IPS DF 6.9 (cell line): Measurements from ENCODE around the gene CMTM4.
A peak's percentile ranks its signal among the peaks of the same experiment; 100 is the strongest.
"Not testable (repeated sequence)": the region's sequence is repeated elsewhere in the genome, so short reads cannot be mapped to it uniquely, and the experiment has no call there.

Experiments used
- DNase-seq: peaks from one replicate; pipeline ENCODE4 v3.0.0-alpha.2; 2013; ENCODE audit warnings: low read depth, low spot score
- H3K27ac ChIP-seq: one replicate; pipeline ENCODE4 v1.5.1; 2013; ENCODE audit warnings: low read length, control low read depth
- H3K27me3 ChIP-seq: 2 replicates; pipeline ENCODE4 v1.6.1; 2013; ENCODE audit warnings: mild to moderate bottlenecking, low read length; ENCODE audit not compliant: control insufficient read depth, insufficient read depth
- H3K36me3 ChIP-seq: 2 replicates; pipeline ENCODE4 v1.6.1; 2013; ENCODE audit warnings: low read length; ENCODE audit not compliant: control insufficient read depth, insufficient read depth
- H3K4me1 ChIP-seq: 2 replicates; pipeline ENCODE4 v1.6.1; 2013; ENCODE audit warnings: low read length; ENCODE audit not compliant: control insufficient read depth, insufficient read depth
- H3K4me3 ChIP-seq: 2 replicates; pipeline ENCODE4 v1.5.1; 2013; ENCODE audit warnings: mild to moderate bottlenecking, low read length
- H3K9me3 ChIP-seq: 2 replicates; pipeline ENCODE4 v1.6.1; 2013; ENCODE audit warnings: low read length, inconsistent platforms; ENCODE audit not compliant: control insufficient read depth, insufficient read depth
- WGBS: extraction: QIAGEN DNeasy Blood & Tissue Kit; methylation state at CpG from one replicate; pipeline ENCODE4 v1.1.7; 2013; ENCODE audit warnings: mixed read lengths, missing lambda C conversion rate; ENCODE audit not compliant: insufficient read length, insufficient coverage; 5-methylcytosine and 5-hydroxymethylcytosine counted together

Gene CMTM4

GRCh38 chr16:66616592-66616991, 80.0 kb downstream of the CMTM4 start:
- H3K4me1 ChIP-seq = peaks cover 7% of the 10 kb centered on the region
- H3K9me3 ChIP-seq = no peaks in the 10 kb centered on the region
- H3K27me3 ChIP-seq = no peaks in the 10 kb centered on the region
- H3K4me3 ChIP-seq = no peak overlapping the region
- no peak overlapping the region for H3K27ac ChIP-seq
- WGBS = no CpG with 5 or more reads among the region's 9 CpGs
- 0 out of 2 replicates have a peak, but pooled peaks cover 5% of the 10 kb centered on the region for H3K36me3 ChIP-seq
- DNase-seq = no peak

GRCh38 chr16:66616169-66616568, 80.4 kb downstream of the CMTM4 start:
- H3K36me3 ChIP-seq = 0 out of 2 replicates have a peak, but pooled peaks cover 7% of the 10 kb centered on the region
- no peak overlapping the region for H3K4me3 ChIP-seq
- no peak overlapping the region for H3K27ac ChIP-seq
- no peak for DNase-seq
- H3K4me1 ChIP-seq = peaks cover 7% of the 10 kb centered on the region
- no peaks in the 10 kb centered on the region for H3K9me3 ChIP-seq
- no CpG with 5 or more reads among the region's 4 CpGs for WGBS
- H3K27me3 ChIP-seq = no peaks in the 10 kb centered on the region

- Histone ChIP-seq H3K36me3 (peaks cover 17% of the 10 kb centered on the region; the same call in 1 of the 2 replicates), H3K9me3 (no peaks in the 10 kb centered on the region), H3K4me3 (no peak overlapping the region), H3K27me3 (no peaks in the 10 kb centered on the region), H3K4me1 (peaks cover 7% of the 10 kb centered on the region), H3K27ac (no peak overlapping the region)
- no peak for DNase-seq
- WGBS = no CpG with 5 or more reads among the region's 12 CpGs
These were observed 82.3 kb downstream of the CMTM4 start for GRCh38 chr16:66614161-66614802.

- H3K36me3 ChIP-seq = peaks cover 20% of the 10 kb centered on the region; the same call in 1 of the 2 replicates
- H3K9me3 ChIP-seq = no peaks in the 10 kb centered on the region
- no peak overlapping the region for H3K4me3 ChIP-seq
- no peak for DNase-seq
- H3K27me3 ChIP-seq = no peaks in the 10 kb centered on the region
- peaks cover 6% of the 10 kb centered on the region for H3K4me1 ChIP-seq
- H3K27ac ChIP-seq = no peak overlapping the region
- no CpG with 5 or more reads among the region's 14 CpGs for WGBS
These were observed 84.1 kb downstream of the CMTM4 start for GRCh38 chr16:66612422-66612821.

- H3K4me3 ChIP-seq, H3K27ac ChIP-seq, H3K9me3 ChIP-seq, H3K4me1 ChIP-seq, DNase-seq, H3K27me3 ChIP-seq: not testable (repeated sequence)
- no CpG with 5 or more reads among the region's 8 CpGs for WGBS
- peaks cover 20% of the 10 kb centered on the region; the same call in 1 of the 2 replicates for H3K36me3 ChIP-seq
These were observed 84.6 kb downstream of the CMTM4 start for GRCh38 chr16:66611911-66612310.

GRCh38 chr16:66610111-66610820, 86.3 kb downstream of the CMTM4 start:
- no peaks in the 10 kb centered on the region for H3K9me3 ChIP-seq
- peaks cover 20% of the 10 kb centered on the region; the same call in 1 of the 2 replicates for H3K36me3 ChIP-seq
- H3K27ac ChIP-seq = no peak overlapping the region
- DNase-seq = no peak
- WGBS = no CpG with 5 or more reads among the region's 14 CpGs
- no peaks in the 10 kb centered on the region for H3K27me3 ChIP-seq
- peaks cover 6% of the 10 kb centered on the region for H3K4me1 ChIP-seq
- H3K4me3 ChIP-seq = no peak overlapping the region

- Histone ChIP-seq H3K36me3 (peaks cover 20% of the 10 kb centered on the region; the same call in 1 of the 2 replicates), H3K9me3 (no peaks in the 10 kb centered on the region), H3K4me3 (no peak overlapping the region), H3K27me3 (no peaks in the 10 kb centered on the region), H3K4me1 (peaks cover 6% of the 10 kb centered on the region), H3K27ac (no peak overlapping the region)
- no peak for DNase-seq
- no CpG with 5 or more reads among the region's 12 CpGs for WGBS
These were observed 87.4 kb downstream of the CMTM4 start for GRCh38 chr16:66609139-66609510.

- Histone ChIP-seq H3K4me1 (peaks cover 6% of the 10 kb centered on the region), H3K4me3 (no peak overlapping the region), H3K36me3 (peaks cover 20% of the 10 kb centered on the region; the same call in 1 of the 2 replicates), H3K9me3 (no peaks in the 10 kb centered on the region), H3K27me3 (no peaks in the 10 kb centered on the region), H3K27ac (no peak overlapping the region)
- no CpG with 5 or more reads among the region's 17 CpGs for WGBS
- peak; percentile 85 for DNase-seq
These were observed 88.1 kb downstream of the CMTM4 start for GRCh38 chr16:66608241-66609138.

- no CpG with 5 or more reads among the region's 10 CpGs for WGBS
- no peak for DNase-seq
These were observed 90.4 kb downstream of the CMTM4 start for GRCh38 chr16:66605979-66606751.

More at GRCh38 chr16:66605979-66606751, 90.4 kb downstream of the CMTM4 start:
- Histone ChIP-seq H3K9me3 (no peaks in the 10 kb centered on the region), H3K36me3 (peaks cover 13% of the 10 kb centered on the region; the same call in 1 of the 2 replicates), H3K4me3 (peak overlapping the region; percentile 10; the same call in 1 of the 2 replicates), H3K27ac (no peak overlapping the region), H3K27me3 (no peaks in the 10 kb centered on the region), H3K4me1 (peaks cover 6% of the 10 kb centered on the region)
